ENCODE measurements around the gene FIBIN. TPM values are rescaled to one million over a fixed set of nuclear protein-coding genes. Genes with fewer than 3 reads are reported as not detected.

The FIBIN gene
- total RNA-seq, 1 experiment from 2014 or later = 0.37 TPM

DNA sequence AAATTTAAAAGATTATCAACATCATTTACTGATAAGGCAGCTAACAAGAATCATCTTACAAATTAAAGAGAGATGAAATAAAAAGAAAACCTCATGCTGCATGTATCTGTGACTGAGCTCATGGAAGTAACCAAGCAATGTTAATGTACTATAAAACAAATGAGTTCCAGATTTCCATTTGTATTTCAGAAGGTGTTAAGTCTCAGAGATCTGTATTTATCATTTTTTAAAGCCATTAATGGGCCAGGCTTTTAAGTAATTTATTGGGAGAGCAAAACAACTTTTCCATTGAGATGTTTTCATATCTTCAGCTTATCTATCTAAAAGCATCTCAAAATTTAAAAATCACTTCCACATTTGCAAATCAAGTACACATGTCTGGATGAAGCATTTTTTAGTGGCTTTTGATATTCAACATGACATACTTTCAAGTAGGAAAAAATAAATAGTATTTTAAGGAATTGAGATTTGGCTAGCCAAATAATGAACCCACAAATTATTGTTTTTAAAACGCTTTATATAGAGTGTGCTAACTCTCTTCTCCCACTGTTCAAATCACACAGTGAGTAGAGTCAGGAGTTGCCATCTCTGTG, 28.8 kb downstream of the FIBIN start:
- CTCF ChIA-PET = no interaction called here
- Mint-ChIP-seq H3K27ac (no peak overlapping the region), H3K4me3 (no peak overlapping the region), H3K36me3 (no peaks in the 10 kb centered on the region), H3K4me1 (peaks cover 14% of the 10 kb centered on the region), H3K27me3 (ENCODE audit: low read depth) (no peaks in the 10 kb centered on the region), H3K9me3 (no peaks in the 10 kb centered on the region)
- no peak for ATAC-seq
- POLR2A ChIA-PET = no interaction called here
- TF ChIP-seq MXD4 (CRISPR knock-in tag; IDR thresholded peaks at IDR 0.05; ENCODE audit: borderline replicate concordance) = no peak
- TF ChIP-seq RELA (CRISPR knock-in tag; IDR thresholded peaks at IDR 0.05; ENCODE audit: borderline replicate concordance) = no peak
- no peak for TF ChIP-seq SP1 (CRISPR knock-in tag; conservative IDR thresholded peaks at IDR 0.05)
- TF ChIP-seq NR1H2 (CRISPR knock-in tag; IDR thresholded peaks at IDR 0.05) = no peak
- TF ChIP-seq GRHL2 (CRISPR knock-in tag; IDR thresholded peaks at IDR 0.05; ENCODE audit: insufficient replicate concordance, severe bottlenecking) = no peak
- TF ChIP-seq NR3C1 (CRISPR knock-in tag; conservative IDR thresholded peaks at IDR 0.05; ENCODE audit: low read depth) = no peak
- TF ChIP-seq HMGA2 (CRISPR knock-in tag; IDR thresholded peaks at IDR 0.05) = no peak
- DNase-seq (ENCODE audit: low spot score) = no peak

DNA sequence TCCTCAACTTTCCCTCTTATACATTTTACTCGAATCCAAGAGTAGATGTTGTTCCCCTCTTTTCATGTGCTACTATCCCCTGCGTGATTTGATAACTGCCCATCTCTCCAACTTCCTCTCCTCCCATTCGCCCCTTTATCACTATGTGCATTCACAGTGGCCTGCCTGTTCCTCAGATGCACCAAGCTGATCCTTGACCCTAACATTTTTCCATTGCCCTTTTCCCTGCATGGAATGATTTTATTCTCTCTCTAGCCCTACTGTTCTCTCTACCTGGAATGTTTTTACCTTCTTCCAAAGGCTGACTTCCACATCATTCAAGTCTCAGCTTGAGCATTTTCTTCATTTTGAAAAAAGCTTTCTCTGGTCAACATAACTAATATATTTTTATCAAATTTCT, 31.0 kb downstream of the FIBIN start:
- Mint-ChIP-seq H3K27me3 (ENCODE audit: low read depth) (no peaks in the 10 kb centered on the region), H3K27ac (no peak overlapping the region), H3K4me1 (peaks cover 14% of the 10 kb centered on the region), H3K9me3 (no peaks in the 10 kb centered on the region), H3K36me3 (no peaks in the 10 kb centered on the region), H3K4me3 (no peak overlapping the region)
- DNase-seq (ENCODE audit: low spot score) = no peak
- ChIA-PET POLR2A (no interaction called here), CTCF (no interaction called here)
- TF ChIP-seq, protein P1, sequence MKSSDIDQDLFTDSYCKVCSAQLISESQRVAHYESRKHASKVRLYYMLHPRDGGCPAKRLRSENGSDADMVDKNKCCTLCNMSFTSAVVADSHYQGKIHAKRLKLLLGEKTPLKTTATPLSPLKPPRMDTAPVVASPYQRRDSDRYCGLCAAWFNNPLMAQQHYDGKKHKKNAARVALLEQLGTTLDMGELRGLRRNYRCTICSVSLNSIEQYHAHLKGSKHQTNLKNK (CRISPR knock-in tag; IDR thresholded peaks at IDR 0.05) = no peak
- no peak for TF ChIP-seq GTF2I (CRISPR knock-in tag; conservative IDR thresholded peaks at IDR 0.05)
- no peak for TF ChIP-seq TP53 (CRISPR knock-in tag; IDR thresholded peaks at IDR 0.05)
- TF ChIP-seq SOX15 (CRISPR knock-in tag; IDR thresholded peaks at IDR 0.05) = no peak
- TF ChIP-seq ZNF396 (CRISPR knock-in tag; IDR thresholded peaks at IDR 0.05; ENCODE audit: borderline replicate concordance) = no peak
- TF ChIP-seq, protein P2, sequence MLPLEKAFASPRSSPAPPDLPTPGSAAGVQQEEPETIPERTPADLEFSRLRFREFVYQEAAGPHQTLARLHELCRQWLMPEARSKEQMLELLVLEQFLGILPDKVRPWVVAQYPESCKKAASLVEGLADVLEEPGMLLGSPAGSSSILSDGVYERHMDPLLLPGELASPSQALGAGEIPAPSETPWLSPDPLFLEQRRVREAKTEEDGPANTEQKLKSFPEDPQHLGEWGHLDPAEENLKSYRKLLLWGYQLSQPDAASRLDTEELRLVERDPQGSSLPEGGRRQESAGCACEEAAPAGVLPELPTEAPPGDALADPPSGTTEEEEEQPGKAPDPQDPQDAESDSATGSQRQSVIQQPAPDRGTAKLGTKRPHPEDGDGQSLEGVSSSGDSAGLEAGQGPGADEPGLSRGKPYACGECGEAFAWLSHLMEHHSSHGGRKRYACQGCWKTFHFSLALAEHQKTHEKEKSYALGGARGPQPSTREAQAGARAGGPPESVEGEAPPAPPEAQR (CRISPR knock-in tag; IDR thresholded peaks at IDR 0.05) = no peak
- TF ChIP-seq ZNF423 (CRISPR knock-in tag; IDR thresholded peaks at IDR 0.05) = no peak
- no peak for TF ChIP-seq PRRX2 (CRISPR knock-in tag; IDR thresholded peaks at IDR 0.05)
- TF ChIP-seq NFYB (CRISPR knock-in tag; conservative IDR thresholded peaks at IDR 0.05; ENCODE audit: low read depth) = no peak
- no peak for TF ChIP-seq CBFB (CRISPR knock-in tag; IDR thresholded peaks at IDR 0.05; ENCODE audit: low read depth)
- no peak for TF ChIP-seq ZNF121 (CRISPR knock-in tag; IDR thresholded peaks at IDR 0.05)
- TF ChIP-seq, protein P3, sequence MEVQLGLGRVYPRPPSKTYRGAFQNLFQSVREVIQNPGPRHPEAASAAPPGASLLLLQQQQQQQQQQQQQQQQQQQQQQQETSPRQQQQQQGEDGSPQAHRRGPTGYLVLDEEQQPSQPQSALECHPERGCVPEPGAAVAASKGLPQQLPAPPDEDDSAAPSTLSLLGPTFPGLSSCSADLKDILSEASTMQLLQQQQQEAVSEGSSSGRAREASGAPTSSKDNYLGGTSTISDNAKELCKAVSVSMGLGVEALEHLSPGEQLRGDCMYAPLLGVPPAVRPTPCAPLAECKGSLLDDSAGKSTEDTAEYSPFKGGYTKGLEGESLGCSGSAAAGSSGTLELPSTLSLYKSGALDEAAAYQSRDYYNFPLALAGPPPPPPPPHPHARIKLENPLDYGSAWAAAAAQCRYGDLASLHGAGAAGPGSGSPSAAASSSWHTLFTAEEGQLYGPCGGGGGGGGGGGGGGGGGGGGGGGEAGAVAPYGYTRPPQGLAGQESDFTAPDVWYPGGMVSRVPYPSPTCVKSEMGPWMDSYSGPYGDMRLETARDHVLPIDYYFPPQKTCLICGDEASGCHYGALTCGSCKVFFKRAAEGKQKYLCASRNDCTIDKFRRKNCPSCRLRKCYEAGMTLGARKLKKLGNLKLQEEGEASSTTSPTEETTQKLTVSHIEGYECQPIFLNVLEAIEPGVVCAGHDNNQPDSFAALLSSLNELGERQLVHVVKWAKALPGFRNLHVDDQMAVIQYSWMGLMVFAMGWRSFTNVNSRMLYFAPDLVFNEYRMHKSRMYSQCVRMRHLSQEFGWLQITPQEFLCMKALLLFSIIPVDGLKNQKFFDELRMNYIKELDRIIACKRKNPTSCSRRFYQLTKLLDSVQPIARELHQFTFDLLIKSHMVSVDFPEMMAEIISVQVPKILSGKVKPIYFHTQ (CRISPR knock-in tag; IDR thresholded peaks at IDR 0.05) = no peak
- TF ChIP-seq, protein P4, sequence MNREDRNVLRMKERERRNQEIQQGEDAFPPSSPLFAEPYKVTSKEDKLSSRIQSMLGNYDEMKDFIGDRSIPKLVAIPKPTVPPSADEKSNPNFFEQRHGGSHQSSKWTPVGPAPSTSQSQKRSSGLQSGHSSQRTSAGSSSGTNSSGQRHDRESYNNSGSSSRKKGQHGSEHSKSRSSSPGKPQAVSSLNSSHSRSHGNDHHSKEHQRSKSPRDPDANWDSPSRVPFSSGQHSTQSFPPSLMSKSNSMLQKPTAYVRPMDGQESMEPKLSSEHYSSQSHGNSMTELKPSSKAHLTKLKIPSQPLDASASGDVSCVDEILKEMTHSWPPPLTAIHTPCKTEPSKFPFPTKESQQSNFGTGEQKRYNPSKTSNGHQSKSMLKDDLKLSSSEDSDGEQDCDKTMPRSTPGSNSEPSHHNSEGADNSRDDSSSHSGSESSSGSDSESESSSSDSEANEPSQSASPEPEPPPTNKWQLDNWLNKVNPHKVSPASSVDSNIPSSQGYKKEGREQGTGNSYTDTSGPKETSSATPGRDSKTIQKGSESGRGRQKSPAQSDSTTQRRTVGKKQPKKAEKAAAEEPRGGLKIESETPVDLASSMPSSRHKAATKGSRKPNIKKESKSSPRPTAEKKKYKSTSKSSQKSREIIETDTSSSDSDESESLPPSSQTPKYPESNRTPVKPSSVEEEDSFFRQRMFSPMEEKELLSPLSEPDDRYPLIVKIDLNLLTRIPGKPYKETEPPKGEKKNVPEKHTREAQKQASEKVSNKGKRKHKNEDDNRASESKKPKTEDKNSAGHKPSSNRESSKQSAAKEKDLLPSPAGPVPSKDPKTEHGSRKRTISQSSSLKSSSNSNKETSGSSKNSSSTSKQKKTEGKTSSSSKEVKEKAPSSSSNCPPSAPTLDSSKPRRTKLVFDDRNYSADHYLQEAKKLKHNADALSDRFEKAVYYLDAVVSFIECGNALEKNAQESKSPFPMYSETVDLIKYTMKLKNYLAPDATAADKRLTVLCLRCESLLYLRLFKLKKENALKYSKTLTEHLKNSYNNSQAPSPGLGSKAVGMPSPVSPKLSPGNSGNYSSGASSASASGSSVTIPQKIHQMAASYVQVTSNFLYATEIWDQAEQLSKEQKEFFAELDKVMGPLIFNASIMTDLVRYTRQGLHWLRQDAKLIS (CRISPR knock-in tag; IDR thresholded peaks at IDR 0.05; ENCODE audit: borderline replicate concordance) = no peak
- TF ChIP-seq, protein P5, sequence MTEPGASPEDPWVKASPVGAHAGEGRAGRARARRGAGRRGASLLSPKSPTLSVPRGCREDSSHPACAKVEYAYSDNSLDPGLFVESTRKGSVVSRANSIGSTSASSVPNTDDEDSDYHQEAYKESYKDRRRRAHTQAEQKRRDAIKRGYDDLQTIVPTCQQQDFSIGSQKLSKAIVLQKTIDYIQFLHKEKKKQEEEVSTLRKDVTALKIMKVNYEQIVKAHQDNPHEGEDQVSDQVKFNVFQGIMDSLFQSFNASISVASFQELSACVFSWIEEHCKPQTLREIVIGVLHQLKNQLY (CRISPR knock-in tag; IDR thresholded peaks at IDR 0.05) = no peak
- ATAC-seq = no peak
